ENCODE data around the gene PSD4.

PSD4 gene

DNA sequence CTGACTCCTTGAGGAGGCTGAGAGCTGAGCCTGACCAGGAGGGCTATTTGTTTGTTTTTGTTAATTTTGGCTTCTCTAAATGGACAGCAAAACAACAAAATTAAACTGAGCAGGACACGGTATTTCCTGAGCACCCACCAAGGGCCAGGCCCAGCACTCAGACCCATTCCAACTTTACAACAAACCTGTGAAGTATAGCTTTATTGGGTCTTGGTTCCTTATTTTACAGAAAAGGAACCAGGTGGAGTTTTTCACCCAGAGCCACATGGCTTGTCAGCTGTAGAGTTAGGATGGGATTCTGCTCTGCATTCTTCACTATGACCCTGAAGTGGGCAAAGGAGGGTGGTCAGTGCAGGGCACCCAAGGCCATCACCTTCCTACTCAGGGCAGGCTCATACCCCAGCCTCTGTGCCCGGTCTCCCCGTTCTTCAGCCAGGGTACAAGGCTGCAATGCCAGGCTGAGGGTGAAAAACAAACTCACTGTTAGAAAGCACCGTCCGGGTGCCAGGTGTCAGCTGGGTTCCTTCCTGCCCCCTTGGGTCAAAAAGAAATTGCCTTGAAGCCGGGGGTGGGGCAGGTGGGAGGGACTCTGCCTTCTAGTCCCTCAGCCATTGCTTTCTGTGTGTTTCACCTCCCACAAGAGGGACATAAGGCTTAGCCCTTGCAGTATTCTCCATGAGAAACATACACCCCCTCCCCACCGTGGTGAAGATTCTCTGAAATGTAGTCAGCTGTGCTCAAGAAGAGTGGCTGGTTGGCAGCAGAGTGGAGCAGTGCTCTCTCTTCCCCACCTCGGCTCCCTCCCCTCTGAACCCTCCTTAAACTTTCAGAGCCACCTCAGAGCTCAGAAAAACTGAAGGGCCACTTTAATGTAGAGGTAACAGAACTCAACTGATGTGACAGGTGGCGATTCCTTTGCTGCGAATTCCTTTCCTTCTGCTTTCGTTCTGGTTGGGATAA is 2.2 kb downstream of the PSD4 start:
- TF ChIP-seq, protein P1, sequence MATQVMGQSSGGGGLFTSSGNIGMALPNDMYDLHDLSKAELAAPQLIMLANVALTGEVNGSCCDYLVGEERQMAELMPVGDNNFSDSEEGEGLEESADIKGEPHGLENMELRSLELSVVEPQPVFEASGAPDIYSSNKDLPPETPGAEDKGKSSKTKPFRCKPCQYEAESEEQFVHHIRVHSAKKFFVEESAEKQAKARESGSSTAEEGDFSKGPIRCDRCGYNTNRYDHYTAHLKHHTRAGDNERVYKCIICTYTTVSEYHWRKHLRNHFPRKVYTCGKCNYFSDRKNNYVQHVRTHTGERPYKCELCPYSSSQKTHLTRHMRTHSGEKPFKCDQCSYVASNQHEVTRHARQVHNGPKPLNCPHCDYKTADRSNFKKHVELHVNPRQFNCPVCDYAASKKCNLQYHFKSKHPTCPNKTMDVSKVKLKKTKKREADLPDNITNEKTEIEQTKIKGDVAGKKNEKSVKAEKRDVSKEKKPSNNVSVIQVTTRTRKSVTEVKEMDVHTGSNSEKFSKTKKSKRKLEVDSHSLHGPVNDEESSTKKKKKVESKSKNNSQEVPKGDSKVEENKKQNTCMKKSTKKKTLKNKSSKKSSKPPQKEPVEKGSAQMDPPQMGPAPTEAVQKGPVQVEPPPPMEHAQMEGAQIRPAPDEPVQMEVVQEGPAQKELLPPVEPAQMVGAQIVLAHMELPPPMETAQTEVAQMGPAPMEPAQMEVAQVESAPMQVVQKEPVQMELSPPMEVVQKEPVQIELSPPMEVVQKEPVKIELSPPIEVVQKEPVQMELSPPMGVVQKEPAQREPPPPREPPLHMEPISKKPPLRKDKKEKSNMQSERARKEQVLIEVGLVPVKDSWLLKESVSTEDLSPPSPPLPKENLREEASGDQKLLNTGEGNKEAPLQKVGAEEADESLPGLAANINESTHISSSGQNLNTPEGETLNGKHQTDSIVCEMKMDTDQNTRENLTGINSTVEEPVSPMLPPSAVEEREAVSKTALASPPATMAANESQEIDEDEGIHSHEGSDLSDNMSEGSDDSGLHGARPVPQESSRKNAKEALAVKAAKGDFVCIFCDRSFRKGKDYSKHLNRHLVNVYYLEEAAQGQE (IDR thresholded peaks at IDR 0.05; ENCODE audit: insufficient replicate concordance, low read depth): no peak
- TF ChIP-seq GABPA (IDR thresholded peaks at IDR 0.05; ENCODE audit: low read depth) (no peak), POLR2AphosphoS5 (IDR thresholded peaks at IDR 0.05; ENCODE audit: low read depth) (no peak), SPI1 (IDR thresholded peaks at IDR 0.05; ENCODE audit: borderline replicate concordance, low read depth) (no peak)
- TF ChIP-seq, protein P2, sequence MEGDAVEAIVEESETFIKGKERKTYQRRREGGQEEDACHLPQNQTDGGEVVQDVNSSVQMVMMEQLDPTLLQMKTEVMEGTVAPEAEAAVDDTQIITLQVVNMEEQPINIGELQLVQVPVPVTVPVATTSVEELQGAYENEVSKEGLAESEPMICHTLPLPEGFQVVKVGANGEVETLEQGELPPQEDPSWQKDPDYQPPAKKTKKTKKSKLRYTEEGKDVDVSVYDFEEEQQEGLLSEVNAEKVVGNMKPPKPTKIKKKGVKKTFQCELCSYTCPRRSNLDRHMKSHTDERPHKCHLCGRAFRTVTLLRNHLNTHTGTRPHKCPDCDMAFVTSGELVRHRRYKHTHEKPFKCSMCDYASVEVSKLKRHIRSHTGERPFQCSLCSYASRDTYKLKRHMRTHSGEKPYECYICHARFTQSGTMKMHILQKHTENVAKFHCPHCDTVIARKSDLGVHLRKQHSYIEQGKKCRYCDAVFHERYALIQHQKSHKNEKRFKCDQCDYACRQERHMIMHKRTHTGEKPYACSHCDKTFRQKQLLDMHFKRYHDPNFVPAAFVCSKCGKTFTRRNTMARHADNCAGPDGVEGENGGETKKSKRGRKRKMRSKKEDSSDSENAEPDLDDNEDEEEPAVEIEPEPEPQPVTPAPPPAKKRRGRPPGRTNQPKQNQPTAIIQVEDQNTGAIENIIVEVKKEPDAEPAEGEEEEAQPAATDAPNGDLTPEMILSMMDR (IDR thresholded peaks at IDR 0.05; ENCODE audit: insufficient read depth, low read length): no peak
- H3K27me3 ChIP-seq (ENCODE audit: insufficient read depth, poor library complexity, severe bottlenecking): no peaks in the 10 kb centered on the region
- H3K4me3 ChIP-seq (replicated peaks; ENCODE audit: insufficient read depth, low read length): peak overlapping the region; percentile 85
- peak overlapping the region; percentile 88 for H3K27ac ChIP-seq (replicated peaks)
- DNase-seq (ENCODE audit: low read depth in 1 of 2, low spot score in 1 of 2): no peak

DNA sequence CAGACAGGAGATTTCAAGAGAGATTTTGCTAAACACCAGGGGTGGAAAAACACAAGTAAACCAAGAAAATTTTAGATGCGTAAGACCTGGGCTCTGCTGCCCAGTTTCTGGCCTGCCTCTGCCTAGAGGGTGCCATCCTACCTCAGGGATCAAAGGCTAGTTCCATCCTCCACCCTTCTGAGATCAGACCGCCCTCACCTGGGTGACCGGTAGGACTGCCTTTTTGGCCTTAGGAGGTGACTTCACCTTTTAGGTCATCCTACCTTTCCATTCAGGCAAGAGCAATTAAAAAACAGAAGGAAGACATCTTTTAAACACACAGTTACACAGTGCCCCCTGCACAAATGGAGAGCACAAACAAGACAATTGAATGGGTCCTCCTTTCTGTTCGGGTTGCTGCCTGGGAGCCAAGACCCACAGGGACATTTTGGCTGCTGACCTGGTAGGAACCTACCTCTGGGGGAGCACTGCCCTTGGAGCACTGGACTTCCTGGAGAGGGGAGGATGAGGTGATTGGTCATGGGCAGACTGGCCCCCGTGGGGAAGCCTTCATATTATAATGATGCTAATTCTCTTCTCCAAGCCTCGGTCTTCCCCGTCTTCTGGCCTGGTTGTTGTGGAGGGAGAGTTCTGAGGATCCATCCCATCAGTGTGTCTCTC is 3.1 kb downstream of the PSD4 start:
- Histone ChIP-seq H3K27me3 (ENCODE audit: insufficient read depth, poor library complexity, severe bottlenecking) (no peaks in the 10 kb centered on the region), H3K27ac (replicated peaks) (no peak overlapping the region), H3K4me3 (replicated peaks; ENCODE audit: insufficient read depth, low read length) (no peak overlapping the region)
- TF ChIP-seq, protein P1 (IDR thresholded peaks at IDR 0.05; ENCODE audit: insufficient replicate concordance, low read depth): no peak
- no peak for TF ChIP-seq GABPA (IDR thresholded peaks at IDR 0.05; ENCODE audit: low read depth)
- TF ChIP-seq POLR2AphosphoS5 (IDR thresholded peaks at IDR 0.05; ENCODE audit: low read depth): no peak
- TF ChIP-seq, protein P2 (IDR thresholded peaks at IDR 0.05; ENCODE audit: insufficient read depth, low read length): no peak
- no peak for TF ChIP-seq SPI1 (IDR thresholded peaks at IDR 0.05; ENCODE audit: borderline replicate concordance, low read depth)
- no peak for DNase-seq (ENCODE audit: low read depth in 1 of 2, low spot score in 1 of 2)

DNA sequence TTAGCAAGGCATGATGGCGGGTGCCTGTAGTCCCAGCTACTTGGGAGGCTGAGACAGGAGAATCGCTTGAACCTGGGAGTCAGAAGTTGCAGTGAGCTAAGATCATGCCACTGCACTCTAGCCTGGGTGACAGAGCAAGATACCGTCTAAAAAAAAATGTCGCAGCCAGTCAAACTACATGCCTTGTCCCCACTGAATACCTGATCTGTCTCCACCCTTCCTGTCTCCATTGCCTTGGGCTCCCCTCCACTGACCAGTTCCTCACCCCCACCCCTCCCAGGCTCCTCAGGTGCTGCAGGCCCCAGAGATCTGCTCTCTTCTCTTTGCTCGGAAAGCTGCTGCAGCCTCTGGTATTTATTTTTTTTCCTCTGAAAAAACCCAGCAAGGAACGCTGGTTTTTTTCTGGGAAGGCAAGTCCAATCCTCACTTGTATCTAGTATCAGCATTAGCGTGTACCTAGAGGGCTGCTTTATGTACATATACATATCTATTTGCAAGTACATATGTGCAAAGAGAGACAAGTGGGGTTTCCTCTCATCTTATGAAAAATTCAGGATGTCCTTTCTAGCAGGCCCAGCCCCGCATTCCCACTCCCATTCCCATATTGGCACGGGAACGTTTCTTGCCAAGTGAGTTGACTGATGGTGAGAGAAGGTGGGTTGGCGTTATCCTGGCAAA is 4.4 kb downstream of the PSD4 start:
- TF ChIP-seq SPI1 (IDR thresholded peaks at IDR 0.05; ENCODE audit: borderline replicate concordance, low read depth): no peak
- TF ChIP-seq, protein P2 (IDR thresholded peaks at IDR 0.05; ENCODE audit: insufficient read depth, low read length): no peak
- TF ChIP-seq, protein P1 (IDR thresholded peaks at IDR 0.05; ENCODE audit: insufficient replicate concordance, low read depth): no peak
- TF ChIP-seq GABPA (IDR thresholded peaks at IDR 0.05; ENCODE audit: low read depth): no peak
- TF ChIP-seq POLR2AphosphoS5 (IDR thresholded peaks at IDR 0.05; ENCODE audit: low read depth): no peak
- no peak for DNase-seq (ENCODE audit: low read depth in 1 of 2, low spot score in 1 of 2)
- H3K27me3 ChIP-seq (ENCODE audit: insufficient read depth, poor library complexity, severe bottlenecking): no peaks in the 10 kb centered on the region
- no peak overlapping the region for H3K27ac ChIP-seq (replicated peaks)
- no peak overlapping the region for H3K4me3 ChIP-seq (replicated peaks; ENCODE audit: insufficient read depth, low read length)
